HCT116 (cell line): ENCODE data around the gene PPIG. TPM values are rescaled to one million over a fixed set of nuclear protein-coding genes. Genes with fewer than 3 reads are reported as not detected.
"Not testable (repeated sequence)": the region's sequence is repeated elsewhere in the genome, so short reads cannot be mapped to it uniquely, and the experiment has no call there.

Experiments
- ATAC-seq: fragments of 200-7000 bp; cut with Tn5 transposase; 2 replicates; pipeline ENCODE4 v1.9.1; 2020; ENCODE audit warnings: mild to moderate bottlenecking, moderate library complexity
- BruUV-seq: library from RNA; stranded (reverse); fragments of 400-500 nt; replicated peaks from 2 replicates; lab custom pipeline; 2021; lab: Mats Ljungman, UMichigan
- CTCF ChIA-PET: fragments of 300-600 bp; sonication (Branson Sonifier 250); formaldehyde crosslinking; loops from one replicate; lab custom pipeline; 2021; ENCODE audit warnings: antibody characterized with exemption; lab: Charles Lee
- POLR2A ChIA-PET: fragments of 300-600, 350-600 bp; sonication (Branson Sonifier 250); formaldehyde crosslinking; loops from one replicate; lab custom pipeline; 2021; ENCODE audit warnings: antibody characterized with exemption; lab: Charles Lee
- RAD21 ChIA-PET, 2 experiments: fragments of 300-600 bp; sonication (Branson Sonifier 250); formaldehyde crosslinking; loops; one replicate each; lab custom pipeline; 2023; ENCODE audit warnings: low total read pairs in 2 of 2; ENCODE audit not compliant: uncharacterized antibody in 2 of 2, unreplicated experiment in 2 of 2, low non-redundant PET in 1 of 2; lab: Charles Lee
- DNase-seq: peaks from one replicate; pipeline ENCODE4 v3.0.0-alpha.2; 2010; ENCODE audit warnings: low read depth, low spot score
- H2AFZ ChIP-seq: fragments of 200-600 bp; shearing (Covaris generic), sonication (generic); 2 replicates; pipeline ENCODE4 v1.6.1; 2017; ENCODE audit warnings: low read depth, mixed run types, mixed read lengths, antibody characterized with exemption, low read length; ENCODE audit not compliant: poor library complexity, severe bottlenecking
- H3K27ac ChIP-seq: 2 replicates; pipeline ENCODE4 v1.5.1; 2012; ENCODE audit warnings: low read depth, low read length
- H3K27me3 ChIP-seq: fragments of 200-600 bp; sonication (generic); 2 replicates; pipeline ENCODE4 v1.6.1; 2016; ENCODE audit warnings: mixed run types, low read length, mixed read lengths; ENCODE audit not compliant: insufficient read depth
- H3K36me3 ChIP-seq, 2 experiments: fragments of 200-500 bp in 1 of 2; fragments of 200-600 bp in 1 of 2; sonication (Bioruptor generic) in 1 of 2; sonication (generic) in 1 of 2; 2 replicates each; pipeline versions ENCODE4 v1.5.1 to v1.6.1; 2014 to 2016; ENCODE audit warnings: low read length in 2 of 2, inconsistent platforms in 1 of 2, mixed read lengths in 1 of 2, mixed run types in 1 of 2; ENCODE audit not compliant: insufficient read depth in 2 of 2, control insufficient read depth in 1 of 2
- H3K4me1 ChIP-seq, 2 experiments: fragments of 200-600 bp in 1 of 2; sonication (generic) in 1 of 2; 2 replicates each; pipeline versions ENCODE4 v1.5.1 to v1.6.1; 2012 to 2017; ENCODE audit warnings: low read length in 2 of 2, inconsistent platforms in 1 of 2, mild to moderate bottlenecking in 1 of 2, mixed read lengths in 1 of 2, mixed run types in 1 of 2, moderate library complexity in 1 of 2; ENCODE audit not compliant: insufficient read depth in 2 of 2, control insufficient read depth in 1 of 2
- H3K4me2 ChIP-seq: fragments of 200-600 bp; sonication (generic); 2 replicates; pipeline ENCODE4 v1.6.1; 2017; ENCODE audit warnings: mixed run types, low read length, mixed read lengths
- H3K4me3 ChIP-seq, 2 experiments: fragments of 200-600 bp in 1 of 2; sonication (generic) in 1 of 2; replicated peaks in 1 of 2; 2 replicates each; pipeline ENCODE4 v1.5.1; 2011 to 2016; ENCODE audit warnings: low read length in 2 of 2, control low read depth in 1 of 2, low read depth in 1 of 2, mild to moderate bottlenecking in 1 of 2, mixed read lengths in 1 of 2, mixed run types in 1 of 2
- H3K79me2 ChIP-seq: fragments of 200-600 bp; sonication (generic); 2 replicates; pipeline ENCODE4 v1.6.1; 2017; ENCODE audit warnings: mild to moderate bottlenecking, mixed run types, low read length, moderate library complexity, mixed read lengths; ENCODE audit not compliant: insufficient read depth
- H3K9ac ChIP-seq: fragments of 200-600 bp; sonication (generic); 2 replicates; pipeline ENCODE4 v1.6.1; 2016; ENCODE audit warnings: low read length, mixed read lengths
- H3K9me2 ChIP-seq: fragments of 200-600 bp; sonication (generic), shearing (Covaris generic); 2 replicates; pipeline ENCODE4 v1.6.1; 2017; ENCODE audit warnings: mixed run types, mild to moderate bottlenecking, moderate library complexity; ENCODE audit not compliant: insufficient read depth
- H3K9me3 ChIP-seq, 2 experiments: fragments of 200-500 bp in 1 of 2; fragments of 200-600 bp in 1 of 2; sonication (Bioruptor generic) in 1 of 2; sonication (generic) in 1 of 2; 2 replicates each; pipeline ENCODE4 v1.6.1; 2014 to 2017; ENCODE audit warnings: low read length in 2 of 2, mixed read lengths in 2 of 2, inconsistent platforms in 1 of 2, low read depth in 1 of 2, mild to moderate bottlenecking in 1 of 2, mixed run types in 1 of 2, moderate library complexity in 1 of 2; ENCODE audit not compliant: control insufficient read depth in 1 of 2, insufficient read depth in 1 of 2
- H4K20me1 ChIP-seq: fragments of 200-600 bp; sonication (generic), shearing (Covaris generic); 2 replicates; pipeline ENCODE4 v1.6.1; 2017; ENCODE audit warnings: mixed run types, mild to moderate bottlenecking, moderate library complexity; ENCODE audit not compliant: insufficient read depth
- ATF3 ChIP-seq: IDR thresholded peaks from 2 replicates; pipeline ENCODE4 v1.6.1; 2012
- CTCF ChIP-seq, 3 experiments: fragments of 200-600 bp in 1 of 3; sonication (generic) in 1 of 3; IDR thresholded peaks in 2 of 3; conservative IDR thresholded peaks in 1 of 3; 2 replicates each; pipeline ENCODE4 v1.5.1; 2012 to 2017; ENCODE audit warnings: low read depth in 2 of 3, low read length in 2 of 3, antibody characterized with exemption in 1 of 3, borderline replicate concordance in 1 of 3, control low read depth in 1 of 3, mild to moderate bottlenecking in 1 of 3, mixed read lengths in 1 of 3, mixed run types in 1 of 3, moderate library complexity in 1 of 3; ENCODE audit not compliant: insufficient read depth in 1 of 3
- EGR1 ChIP-seq: IDR thresholded peaks from 2 replicates; pipeline ENCODE4 v1.6.1; 2012; ENCODE audit warnings: low read depth
- ELF1 ChIP-seq: IDR thresholded peaks from 2 replicates; pipeline ENCODE4 v1.6.1; 2012; ENCODE audit warnings: low read depth, borderline replicate concordance
- EZH2 ChIP-seq: fragments of 200-600 bp; sonication (generic); IDR thresholded peaks from 2 replicates; pipeline ENCODE4 v1.6.1; 2017; ENCODE audit warnings: antibody characterized with exemption, mixed run types
- EZH2phosphoT487 ChIP-seq: fragments of 200-600 bp; IDR thresholded peaks from 2 replicates; pipeline ENCODE4 v1.6.1; 2018; ENCODE audit warnings: antibody characterized with exemption, borderline replicate concordance
- JUND ChIP-seq: IDR thresholded peaks from 2 replicates; pipeline ENCODE4 v1.6.1; 2012
- MAX ChIP-seq: IDR thresholded peaks from 2 replicates; pipeline ENCODE4 v1.6.1; 2012
- POLR2AphosphoS5 ChIP-seq: IDR thresholded peaks from 2 replicates; pipeline ENCODE4 v1.6.1; 2011; ENCODE audit warnings: mild to moderate bottlenecking, low read depth, low read length, moderate library complexity
- SIN3A ChIP-seq: IDR thresholded peaks from 2 replicates; pipeline ENCODE4 v1.6.1; 2012; ENCODE audit warnings: low read depth
- SP1 ChIP-seq: IDR thresholded peaks from 2 replicates; pipeline ENCODE4 v1.6.1; 2012; ENCODE audit warnings: low read depth
- SRF ChIP-seq: IDR thresholded peaks from 2 replicates; pipeline ENCODE4 v1.6.1; 2012; ENCODE audit warnings: low read depth
- TCF7L2 ChIP-seq: IDR thresholded peaks from 2 replicates; pipeline ENCODE4 v1.7.0; 2011; ENCODE audit warnings: borderline replicate concordance, inconsistent platforms; ENCODE audit not compliant: insufficient read depth, insufficient read length; ENCODE audit errors: extremely low read depth
- ZNF274 ChIP-seq: fragments of 200-500 bp; sonication (Bioruptor generic); IDR thresholded peaks from 2 replicates; pipeline ENCODE4 v1.6.1; 2014; ENCODE audit warnings: mild to moderate bottlenecking, low read depth, low read length, inconsistent platforms
- intact Hi-C: fragments of 100-400 bp; cut with micrococcal nuclease; formaldehyde crosslinking; loops from 2 replicates; pipeline ENCODE4 v1.10.0; 2022
- total RNA-seq: library from RNA; stranded (reverse); gene quantifications from one replicate; pipeline ENCODE4 v1.2.1, GENCODE V29; 2021; ENCODE audit not compliant: unreplicated experiment

The PPIG gene
- total RNA-seq, 1 experiment from 2014 or later: 55.3 TPM

- no peak overlapping the region for H3K9ac ChIP-seq
- no peak overlapping the region for H3K27ac ChIP-seq
- RAD21 ChIA-PET: no interaction called here
These were observed 100.0 kb downstream of the PPIG start for GRCh38 chr2:169684135-169684565.

GRCh38 chr2:169684712-169685111 is 100.6 kb downstream of the PPIG start:
- H3K9me3 ChIP-seq, H3K79me2 ChIP-seq, ATAC-seq, DNase-seq, H3K9ac ChIP-seq, intact Hi-C loops, H3K36me3 ChIP-seq, BruUV-seq, H3K27me3 ChIP-seq, H3K4me3 ChIP-seq, H4K20me1 ChIP-seq, H3K9me2 ChIP-seq, H2AFZ ChIP-seq, H3K4me1 ChIP-seq, CTCF ChIA-PET, H3K4me2 ChIP-seq, H3K27ac ChIP-seq, RAD21 ChIA-PET, POLR2A ChIA-PET: not testable (repeated sequence)

More at GRCh38 chr2:169684135-169684565, 100.0 kb downstream of the PPIG start:
- Histone ChIP-seq H4K20me1 (no peaks in the 10 kb centered on the region), H2AFZ (no peak overlapping the region), H3K36me3 (no peaks in the 10 kb centered on the region), H3K9me2 (no peaks in the 10 kb centered on the region), H3K4me3 (no peak overlapping the region), H3K4me1 (no peaks in the 10 kb centered on the region), H3K9me3 (no peaks in the 10 kb centered on the region), H3K27me3 (no peaks in the 10 kb centered on the region), H3K79me2 (no peaks in the 10 kb centered on the region), H3K4me2 (no peak overlapping the region)
- intact Hi-C loops: no loop called here
- no TSS peak for BruUV-seq
- no peak for DNase-seq
- ChIA-PET POLR2A (no interaction called here), CTCF (no interaction called here)
- TF ChIP-seq MAX: no peak
- TF ChIP-seq SP1: no peak
- no peak for TF ChIP-seq TCF7L2
- TF ChIP-seq ZNF274: no peak
- TF ChIP-seq JUND: no peak
- no peak for TF ChIP-seq CTCF (IDR thresholded peaks at IDR 0.05 in 2 of 3, conservative IDR thresholded peaks at IDR 0.05 in 1 of 3; ENCODE audit: borderline replicate concordance in 1 of 3, insufficient read depth in 1 of 3, low read depth in 2 of 3, low read length in 2 of 3)
- TF ChIP-seq SRF: no peak
- no peak for TF ChIP-seq POLR2AphosphoS5
- TF ChIP-seq EZH2phosphoT487: no peak
- TF ChIP-seq ATF3: no peak
- no peak for TF ChIP-seq EZH2
- TF ChIP-seq ELF1: no peak
- no peak for TF ChIP-seq EGR1
- TF ChIP-seq SIN3A: no peak
- no peak for ATAC-seq

- H3K79me2 ChIP-seq, H3K9me2 ChIP-seq, RAD21 ChIA-PET, CTCF ChIA-PET, POLR2A ChIA-PET, H3K9me3 ChIP-seq, H3K4me3 ChIP-seq, H3K4me1 ChIP-seq, H4K20me1 ChIP-seq, H3K27ac ChIP-seq, H3K36me3 ChIP-seq, H3K9ac ChIP-seq, BruUV-seq, DNase-seq, H2AFZ ChIP-seq, ATAC-seq, H3K4me2 ChIP-seq, intact Hi-C loops, H3K27me3 ChIP-seq: not testable (repeated sequence)
These were observed 102.7 kb downstream of the PPIG start for GRCh38 chr2:169686825-169687224.
